Measurements from ENCODE around the gene NUDT3.

Gene NUDT3

DNA sequence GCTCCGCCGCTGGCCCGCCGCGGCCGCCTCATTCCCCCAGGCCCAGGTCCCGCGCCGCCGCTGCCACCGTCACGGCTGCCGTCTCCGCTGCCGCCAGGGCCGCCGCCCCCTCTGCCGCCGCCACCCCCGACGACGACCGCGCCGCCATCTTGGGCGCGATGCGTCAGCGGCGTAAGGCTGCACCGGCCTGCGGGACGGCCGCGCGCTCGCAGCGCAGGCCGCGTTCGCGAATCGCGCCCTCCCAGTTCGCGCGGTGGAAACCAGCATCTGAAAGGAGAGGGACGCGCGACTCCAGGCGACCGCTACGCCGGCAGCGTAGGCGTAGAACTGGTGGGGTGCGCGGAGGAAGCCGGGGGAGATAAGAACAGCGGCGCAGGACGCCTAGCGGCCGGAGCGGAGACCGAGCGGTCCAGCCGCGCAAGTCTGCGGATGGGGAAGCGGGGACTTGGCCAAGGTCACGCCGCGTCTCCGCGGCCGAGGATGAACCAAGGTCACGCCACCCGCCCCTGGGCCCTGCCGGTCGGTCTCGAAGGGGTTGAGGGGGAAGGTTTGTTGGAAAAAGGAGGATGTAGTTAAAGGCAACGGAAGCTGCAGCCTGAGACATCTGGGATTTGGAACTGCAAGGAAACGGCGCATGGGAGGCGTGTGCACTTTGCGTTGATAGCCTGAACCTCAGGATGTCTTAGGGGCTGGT lies at the start of gene NUDT3:
Gene NUDT3, minus strand, starts transcription at position 173 of the 694 bp plus-strand sequence. CDS start 307 bp downstream, outside the sequence.
- Histone ChIP-seq H3K27me3 (ENCODE audit: insufficient read depth, low read length) (no peaks in the 10 kb centered on the region), H3K9ac (ENCODE audit: low read depth, low read length) (peak within 1 kb of the TSS; percentile 77; the same call in 1 of the 2 replicates), H3K36me3 (ENCODE audit: insufficient read depth, low read depth, low read length) (no peaks in the 10 kb centered on the region), H3K27ac (ENCODE audit: low read length) (peak within 1 kb of the TSS; percentile 18), H3K4me1 (ENCODE audit: insufficient read depth, low read length) (peaks cover 5% of the 10 kb centered on the region; the same call in 1 of the 2 replicates), H3K9me3 (ENCODE audit: insufficient read depth, low read depth, low read length) (peaks cover 8% of the 10 kb centered on the region), H3K4me3 (ENCODE audit: low read length) (peak within 1 kb of the TSS; percentile 87)

DNA sequence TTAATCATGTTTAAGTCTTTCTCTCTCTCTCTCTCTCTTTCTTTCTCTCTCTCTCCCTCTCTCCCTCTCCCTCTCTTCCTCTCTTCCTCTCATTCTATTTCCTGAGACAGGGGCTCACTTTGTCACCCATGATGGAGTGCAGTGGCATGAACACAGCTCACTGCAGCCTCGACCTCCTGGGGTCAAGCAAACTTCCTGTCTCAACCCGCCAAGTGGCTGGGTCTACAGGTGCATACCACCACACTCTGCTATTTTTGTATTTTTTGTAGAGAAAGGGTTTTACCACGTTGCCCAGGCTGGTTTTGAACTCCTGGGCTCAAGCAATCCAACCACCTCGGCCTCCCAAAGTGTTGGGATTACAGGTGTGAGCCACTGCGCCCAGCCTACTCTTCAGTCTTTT lies 49.1 kb upstream of the NUDT3 start:
- no peak overlapping the region for H3K27ac ChIP-seq (ENCODE audit: low read length)
- H3K9ac ChIP-seq (ENCODE audit: low read depth, low read length) = no peak overlapping the region
- H3K27me3 ChIP-seq (ENCODE audit: insufficient read depth, low read length) = no peaks in the 10 kb centered on the region
- no peaks in the 10 kb centered on the region for H3K4me1 ChIP-seq (ENCODE audit: insufficient read depth, low read length)
- no peak overlapping the region for H3K4me3 ChIP-seq (ENCODE audit: low read length)
- no peaks in the 10 kb centered on the region for H3K36me3 ChIP-seq (ENCODE audit: insufficient read depth, low read depth, low read length)
- peaks cover 8% of the 10 kb centered on the region for H3K9me3 ChIP-seq (ENCODE audit: insufficient read depth, low read depth, low read length)

DNA sequence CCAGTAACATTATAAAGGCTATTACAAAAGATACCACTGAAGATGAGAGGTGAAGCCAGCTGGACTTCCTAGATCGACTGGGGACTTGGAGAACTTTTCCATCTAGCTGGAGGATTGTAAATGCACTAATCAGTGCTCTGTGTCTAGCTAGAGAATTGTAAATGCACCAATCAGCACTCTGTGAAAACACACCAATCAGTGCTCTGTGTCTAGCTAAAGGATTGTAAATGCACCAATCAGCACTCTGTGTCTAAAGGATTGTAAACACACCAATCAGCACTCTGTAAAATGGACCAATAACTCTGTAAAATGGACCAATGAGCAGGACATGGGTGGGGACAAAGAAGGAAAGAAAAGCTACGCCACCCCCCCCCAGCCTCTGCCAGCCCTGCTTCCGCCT lies 47.0 kb upstream of the NUDT3 start:
- Histone ChIP-seq H3K27ac (ENCODE audit: low read length) (no peak overlapping the region), H3K27me3 (ENCODE audit: insufficient read depth, low read length) (no peaks in the 10 kb centered on the region), H3K9ac (ENCODE audit: low read depth, low read length) (no peak overlapping the region), H3K4me3 (ENCODE audit: low read length) (no peak overlapping the region), H3K9me3 (ENCODE audit: insufficient read depth, low read depth, low read length) (peaks cover 8% of the 10 kb centered on the region), H3K36me3 (ENCODE audit: insufficient read depth, low read depth, low read length) (no peaks in the 10 kb centered on the region), H3K4me1 (ENCODE audit: insufficient read depth, low read length) (no peaks in the 10 kb centered on the region)

DNA sequence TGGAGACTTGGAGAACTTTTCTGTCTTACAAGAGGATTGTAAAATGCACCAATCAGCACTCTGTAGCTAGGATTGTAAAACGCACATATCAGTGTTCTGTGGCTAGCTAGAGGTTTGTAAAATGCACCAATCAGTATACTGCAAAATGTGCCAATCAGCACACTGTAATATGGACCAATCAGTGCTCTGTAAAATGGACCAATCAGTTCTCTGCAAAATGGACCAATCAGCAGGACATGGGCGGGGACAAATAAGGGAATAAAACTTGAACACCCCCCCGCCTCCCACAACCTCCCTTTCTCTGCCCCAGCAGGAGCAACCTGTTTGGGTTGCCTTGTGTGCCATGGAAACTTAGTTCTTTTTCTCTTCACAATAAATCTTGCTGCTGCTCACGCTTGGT lies 46.2 kb upstream of the NUDT3 start:
- H3K9me3 ChIP-seq (ENCODE audit: insufficient read depth, low read depth, low read length) = peaks cover 8% of the 10 kb centered on the region
- no peaks in the 10 kb centered on the region for H3K27me3 ChIP-seq (ENCODE audit: insufficient read depth, low read length)
- no peak overlapping the region for H3K4me3 ChIP-seq (ENCODE audit: low read length)
- no peaks in the 10 kb centered on the region for H3K36me3 ChIP-seq (ENCODE audit: insufficient read depth, low read depth, low read length)
- no peak overlapping the region for H3K9ac ChIP-seq (ENCODE audit: low read depth, low read length)
- no peak overlapping the region for H3K27ac ChIP-seq (ENCODE audit: low read length)
- no peaks in the 10 kb centered on the region for H3K4me1 ChIP-seq (ENCODE audit: insufficient read depth, low read length)

DNA sequence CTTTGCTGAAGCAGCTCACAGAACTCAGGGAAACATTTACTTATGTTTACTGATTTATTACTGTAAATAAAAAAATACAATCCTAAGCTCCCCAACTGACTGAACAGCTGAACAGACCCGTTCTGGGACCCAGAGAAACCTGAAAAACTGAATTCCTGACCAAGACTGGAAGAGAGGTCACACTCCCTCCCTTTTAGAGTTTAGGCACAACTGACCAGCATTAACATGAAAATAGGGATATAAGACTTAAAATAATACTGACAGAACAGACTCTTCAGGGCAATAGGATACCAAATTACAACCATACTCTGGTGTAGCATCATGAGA lies 45.1 kb upstream of the NUDT3 start:
- H3K27me3 ChIP-seq (ENCODE audit: insufficient read depth, low read length) = no peaks in the 10 kb centered on the region
- H3K9me3 ChIP-seq (ENCODE audit: insufficient read depth, low read depth, low read length) = peaks cover 8% of the 10 kb centered on the region
- no peak overlapping the region for H3K4me3 ChIP-seq (ENCODE audit: low read length)
- H3K27ac ChIP-seq (ENCODE audit: low read length) = no peak overlapping the region
- no peaks in the 10 kb centered on the region for H3K36me3 ChIP-seq (ENCODE audit: insufficient read depth, low read depth, low read length)
- H3K9ac ChIP-seq (ENCODE audit: low read depth, low read length) = no peak overlapping the region
- H3K4me1 ChIP-seq (ENCODE audit: insufficient read depth, low read length) = no peaks in the 10 kb centered on the region

DNA sequence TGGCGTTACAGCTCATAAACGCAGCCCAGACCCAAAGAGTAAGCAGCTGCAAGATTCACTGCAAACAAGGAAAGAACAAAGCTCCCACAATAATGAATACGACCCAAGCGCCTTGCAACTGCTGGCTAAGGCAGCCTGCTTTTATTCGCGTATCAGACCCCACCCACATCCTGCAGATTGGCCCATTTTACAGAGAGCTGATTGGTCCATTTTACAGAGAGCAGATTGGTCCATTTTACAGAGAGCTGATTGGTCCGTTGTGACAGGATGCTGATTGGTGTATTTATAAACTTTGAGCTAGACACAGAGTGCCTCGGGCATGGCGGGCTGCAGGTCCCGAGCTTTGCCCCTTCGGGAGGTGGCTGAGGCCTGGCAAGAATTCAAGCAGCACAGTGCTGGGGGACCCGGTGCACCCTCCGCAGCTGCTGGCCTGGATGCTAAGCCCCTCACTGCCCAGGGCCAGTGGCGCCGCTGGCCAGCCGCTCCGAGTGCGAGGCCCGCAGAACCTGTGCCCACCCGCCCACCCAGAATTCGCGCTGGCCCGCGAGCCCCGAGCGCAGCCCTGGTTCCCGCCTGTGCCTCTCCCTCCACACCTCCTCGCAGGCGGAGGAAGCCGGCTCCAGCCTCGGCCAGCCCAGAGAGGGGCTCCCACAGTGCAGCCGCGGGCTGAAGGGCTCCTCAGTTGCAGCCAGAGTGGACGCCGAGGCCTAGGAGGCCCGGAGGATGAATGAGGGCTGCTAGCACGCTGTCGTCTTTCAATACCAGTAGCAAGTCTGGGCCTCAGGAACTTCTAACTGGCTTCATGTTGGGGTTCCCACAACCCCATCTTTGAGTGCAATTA lies 44.6 kb upstream of the NUDT3 start:
- Histone ChIP-seq H3K4me1 (ENCODE audit: insufficient read depth, low read length) (no peaks in the 10 kb centered on the region), H3K4me3 (ENCODE audit: low read length) (no peak overlapping the region), H3K9me3 (ENCODE audit: insufficient read depth, low read depth, low read length) (peaks cover 8% of the 10 kb centered on the region), H3K36me3 (ENCODE audit: insufficient read depth, low read depth, low read length) (no peaks in the 10 kb centered on the region), H3K27ac (ENCODE audit: low read length) (no peak overlapping the region), H3K9ac (ENCODE audit: low read depth, low read length) (no peak overlapping the region), H3K27me3 (ENCODE audit: insufficient read depth, low read length) (no peaks in the 10 kb centered on the region)

DNA sequence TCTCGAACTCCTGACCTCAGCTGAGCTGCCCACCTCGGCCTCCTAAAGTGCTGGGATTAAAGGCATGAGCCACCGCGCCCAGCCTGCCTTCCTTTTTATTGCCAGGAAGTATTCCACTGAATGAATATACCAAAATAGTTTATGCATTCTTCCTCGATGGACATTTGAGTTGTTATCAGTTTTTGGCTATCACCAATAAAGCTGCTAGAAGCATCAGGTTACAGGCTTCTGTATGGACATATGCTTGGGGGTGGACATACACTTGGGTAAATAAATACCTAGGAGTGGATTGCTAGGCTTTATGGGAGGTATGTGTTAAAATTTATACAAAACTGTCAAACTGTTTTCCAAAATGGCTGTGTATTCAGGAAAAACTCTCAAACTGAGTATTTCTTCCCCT lies 43.4 kb upstream of the NUDT3 start:
- no peak overlapping the region for H3K27ac ChIP-seq (ENCODE audit: low read length)
- no peak overlapping the region for H3K4me3 ChIP-seq (ENCODE audit: low read length)
- no peak overlapping the region for H3K9ac ChIP-seq (ENCODE audit: low read depth, low read length)
- H3K27me3 ChIP-seq (ENCODE audit: insufficient read depth, low read length) = no peaks in the 10 kb centered on the region
- no peaks in the 10 kb centered on the region for H3K4me1 ChIP-seq (ENCODE audit: insufficient read depth, low read length)
- H3K9me3 ChIP-seq (ENCODE audit: insufficient read depth, low read depth, low read length) = peaks cover 9% of the 10 kb centered on the region
- H3K36me3 ChIP-seq (ENCODE audit: insufficient read depth, low read depth, low read length) = no peaks in the 10 kb centered on the region

DNA sequence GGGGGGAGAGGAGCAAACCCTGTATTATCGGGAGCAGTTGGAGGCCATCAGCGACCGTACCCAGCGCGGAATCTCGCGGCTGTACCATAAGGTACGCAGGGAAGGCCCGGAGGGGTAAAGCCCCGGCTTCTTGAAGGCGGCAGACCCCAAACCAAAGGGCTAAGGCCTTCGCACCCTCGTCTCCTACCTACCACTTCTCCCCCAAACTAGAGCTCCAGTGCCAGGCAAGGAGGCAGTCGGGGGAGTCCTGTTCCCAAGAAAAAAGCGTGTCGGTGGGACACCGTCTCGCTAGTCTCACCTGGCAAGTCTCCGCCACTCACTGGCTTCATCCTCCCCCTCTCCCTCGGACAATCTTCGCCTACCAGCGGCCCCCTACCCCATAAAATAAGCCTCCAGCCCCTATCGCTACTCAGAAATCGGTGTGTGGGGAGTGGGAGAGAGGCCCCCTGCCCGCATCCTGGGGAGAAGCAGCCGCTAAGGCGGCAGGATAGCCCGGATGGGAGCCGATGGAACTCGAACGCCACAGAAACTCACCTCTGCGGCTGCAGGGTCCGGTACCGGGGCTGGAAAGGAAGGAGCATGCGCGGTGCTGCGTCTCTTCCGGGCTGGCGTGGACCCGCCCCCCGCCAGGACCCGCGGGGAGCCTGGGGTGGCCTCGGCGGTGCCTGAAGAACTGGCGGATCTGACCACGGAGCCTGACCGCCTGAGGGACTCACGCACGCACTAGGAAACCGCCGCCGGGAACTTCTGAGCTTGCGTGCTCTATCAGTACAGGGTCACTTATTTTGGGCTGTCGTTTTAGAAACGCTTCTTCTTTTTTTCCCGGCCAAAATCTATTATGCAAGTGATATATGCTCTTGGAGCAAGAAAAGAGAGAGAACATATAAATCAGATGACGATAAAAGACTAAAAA lies 33.3 kb upstream of the NUDT3 start, which contains the start of gene RPS10:
Gene RPS10, minus strand, starts transcription at position 572 of the 913 bp plus-strand sequence. CDS start 848 bp downstream, outside the sequence.
- Histone ChIP-seq H3K4me3 (ENCODE audit: low read length) (peak within 1 kb of the TSS; percentile 85), H3K9ac (ENCODE audit: low read depth, low read length) (peak within 1 kb of the TSS; percentile 100), H3K36me3 (ENCODE audit: insufficient read depth, low read depth, low read length) (peaks cover 47% of the 10 kb centered on the region), H3K4me1 (ENCODE audit: insufficient read depth, low read length) (peaks cover 8% of the 10 kb centered on the region), H3K27ac (ENCODE audit: low read length) (peak within 1 kb of the TSS; percentile 70), H3K27me3 (ENCODE audit: insufficient read depth, low read length) (no peaks in the 10 kb centered on the region), H3K9me3 (ENCODE audit: insufficient read depth, low read depth, low read length) (peaks cover 5% of the 10 kb centered on the region; the same call in 1 of the 2 replicates)

DNA sequence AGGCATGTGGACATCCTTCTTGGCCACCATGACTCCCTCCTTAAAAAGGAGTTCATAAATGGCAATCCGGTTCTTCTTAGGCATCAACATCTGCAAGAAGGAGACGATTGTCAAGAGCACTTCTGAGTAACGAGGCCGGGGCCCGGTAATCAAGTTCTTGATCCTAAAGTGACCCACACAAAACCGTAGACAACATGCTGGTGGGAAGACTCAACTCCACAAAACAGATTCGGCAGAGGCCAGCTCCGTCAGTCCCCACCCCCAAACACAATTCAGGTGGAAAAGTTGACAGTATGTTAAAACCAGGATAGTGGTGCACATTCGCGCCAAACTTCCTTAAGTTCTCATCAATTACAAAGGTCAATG lies 32.6 kb upstream of the NUDT3 start:
- Histone ChIP-seq H3K4me1 (ENCODE audit: insufficient read depth, low read length) (peaks cover 8% of the 10 kb centered on the region), H3K9me3 (ENCODE audit: insufficient read depth, low read depth, low read length) (no peaks in the 10 kb centered on the region), H3K9ac (ENCODE audit: low read depth, low read length) (peak overlapping the region; percentile 100), H3K36me3 (ENCODE audit: insufficient read depth, low read depth, low read length) (peaks cover 54% of the 10 kb centered on the region), H3K4me3 (ENCODE audit: low read length) (peak overlapping the region; percentile 85), H3K27ac (ENCODE audit: low read length) (peak overlapping the region; percentile 70), H3K27me3 (ENCODE audit: insufficient read depth, low read length) (no peaks in the 10 kb centered on the region)

DNA sequence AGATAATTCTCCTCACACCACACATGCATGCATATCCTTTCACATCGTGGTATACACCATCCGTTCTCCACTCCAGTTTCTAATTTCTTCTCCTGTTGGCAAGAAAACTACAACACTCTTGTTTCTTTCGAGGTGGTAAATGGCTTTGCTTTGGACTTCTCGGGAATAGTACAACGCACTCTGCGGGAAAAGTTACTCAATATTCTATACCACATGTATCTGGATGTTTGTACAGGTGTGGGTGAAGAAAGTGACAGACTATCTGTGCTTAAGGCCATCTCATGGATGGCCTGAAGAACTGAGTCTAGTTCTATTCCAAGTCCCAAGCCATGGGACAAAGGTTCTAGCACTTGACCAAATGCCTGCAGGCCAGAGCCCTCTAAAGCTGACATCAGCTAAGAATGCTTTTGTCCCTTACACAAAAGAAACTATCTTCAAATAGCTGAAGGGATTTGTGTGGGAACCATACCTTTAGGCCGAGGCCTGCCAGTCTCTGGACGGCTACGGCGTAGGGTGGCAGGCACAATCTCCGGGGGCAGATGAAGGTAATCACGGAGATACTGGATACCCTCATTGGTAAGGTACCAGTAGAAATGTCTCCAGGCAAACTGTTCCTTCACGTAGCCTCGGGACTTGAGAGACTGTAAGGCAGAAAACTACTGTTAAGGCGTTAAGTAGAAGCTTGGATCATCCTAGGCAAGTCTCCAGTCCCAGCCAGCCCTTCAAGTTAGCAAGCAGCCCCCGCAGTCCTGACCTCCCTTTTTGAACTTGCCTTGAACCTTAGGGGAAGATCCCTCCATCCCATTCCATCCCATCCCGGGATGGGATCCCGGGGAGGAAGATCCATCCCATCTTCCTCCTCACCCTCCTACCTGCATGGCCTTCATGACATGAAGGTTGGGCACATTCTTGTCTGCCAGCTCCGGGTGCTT lies 32.0 kb upstream of the NUDT3 start:
- H3K4me3 ChIP-seq (ENCODE audit: low read length) = peak overlapping the region; percentile 85
- no peaks in the 10 kb centered on the region for H3K27me3 ChIP-seq (ENCODE audit: insufficient read depth, low read length)
- H3K36me3 ChIP-seq (ENCODE audit: insufficient read depth, low read depth, low read length) = peaks cover 60% of the 10 kb centered on the region
- H3K9ac ChIP-seq (ENCODE audit: low read depth, low read length) = peak overlapping the region; percentile 100
- no peaks in the 10 kb centered on the region for H3K9me3 ChIP-seq (ENCODE audit: insufficient read depth, low read depth, low read length)
- H3K27ac ChIP-seq (ENCODE audit: low read length) = peak overlapping the region; percentile 70
- peaks cover 8% of the 10 kb centered on the region for H3K4me1 ChIP-seq (ENCODE audit: insufficient read depth, low read length)

Data from iPS-20b (cell line).